Neural cell (in vitro differentiated cells): ENCODE measurements around the gene MZF1. TPM values are rescaled to one million over a fixed set of nuclear protein-coding genes. Genes with fewer than 3 reads are reported as not detected.

Source experiments
- H2AFZ ChIP-seq: fragments of 200-600, 300-800 bp; sonication (generic), shearing (Covaris generic); 2 replicates; pipeline ENCODE4 v1.6.0; 2014; ENCODE audit warnings: low read depth, mild to moderate bottlenecking, antibody characterized with exemption, low read length, moderate library complexity
- H3F3A ChIP-seq: fragments of 200-600 bp; shearing (Covaris generic); 2 replicates; pipeline ENCODE4 v1.6.1; 2016; ENCODE audit warnings: mild to moderate bottlenecking, moderate library complexity, mixed read lengths, antibody characterized with exemption, low read length; ENCODE audit not compliant: insufficient read depth, poor library complexity, severe bottlenecking
- H3K27ac ChIP-seq: fragments of 200-600, 300-800 bp; sonication (generic), shearing (Covaris generic); 2 replicates; pipeline ENCODE4 v1.5.1; 2014; ENCODE audit warnings: mild to moderate bottlenecking, low read length, moderate library complexity
- H3K27me3 ChIP-seq: fragments of 300-800, 200-600 bp; sonication (generic), shearing (Covaris generic); 2 replicates; pipeline ENCODE4 v1.6.0; 2014; ENCODE audit warnings: mild to moderate bottlenecking, low read depth, low read length, moderate library complexity; ENCODE audit not compliant: insufficient read depth
- H3K36me3 ChIP-seq: fragments of 300-800, 200-600 bp; sonication (generic), shearing (Covaris generic); 2 replicates; pipeline ENCODE4 v1.5.1; 2014; ENCODE audit warnings: mild to moderate bottlenecking, antibody characterized with exemption, low read length, moderate library complexity; ENCODE audit not compliant: insufficient read depth
- H3K4me2 ChIP-seq: fragments of 300-800, 200-600 bp; sonication (generic), shearing (Covaris generic); 2 replicates; pipeline ENCODE4 v1.6.0; 2014; ENCODE audit warnings: mild to moderate bottlenecking, low read length
- H3K4me3 ChIP-seq: fragments of 300-800, 200-600 bp; sonication (generic), shearing (Covaris generic); 2 replicates; pipeline ENCODE4 v1.5.1; 2014; ENCODE audit warnings: mild to moderate bottlenecking, low read length, moderate library complexity
- H3K79me2 ChIP-seq: fragments of 200-600 bp; shearing (Covaris generic); replicated peaks from 2 replicates; pipeline ENCODE4 v1.6.0; 2014; ENCODE audit warnings: mild to moderate bottlenecking, low read length, moderate library complexity; ENCODE audit not compliant: insufficient read depth
- H3K9ac ChIP-seq: fragments of 300-800, 200-600 bp; sonication (generic), shearing (Covaris generic); 2 replicates; pipeline ENCODE4 v1.6.1; 2016; ENCODE audit warnings: mild to moderate bottlenecking, low read length, mixed read lengths
- H3K9me2 ChIP-seq: fragments of 200-600 bp; shearing (Covaris generic); 2 replicates; pipeline ENCODE4 v1.6.1; 2016; ENCODE audit warnings: mild to moderate bottlenecking, low read length, mixed read lengths; ENCODE audit not compliant: insufficient read depth
- H3K9me3 ChIP-seq: fragments of 200-600, 300-800 bp; sonication (generic), shearing (Covaris generic); 2 replicates; pipeline ENCODE4 v1.6.1; 2016; ENCODE audit warnings: mild to moderate bottlenecking, mixed run types, low read length, moderate library complexity, mixed read lengths
- H4K20me1 ChIP-seq: fragments of 200-600 bp; shearing (Covaris generic); 2 replicates; pipeline ENCODE4 v1.6.1; 2016; ENCODE audit warnings: mild to moderate bottlenecking, mixed run types; ENCODE audit not compliant: insufficient read depth
- EP300 ChIP-seq: fragments of 450-650 bp; conservative IDR thresholded peaks from 2 replicates; pipeline ENCODE4 v1.6.1; 2014; ENCODE audit warnings: antibody characterized with exemption, mild to moderate bottlenecking, moderate library complexity; ENCODE audit not compliant: poor library complexity, severe bottlenecking
- EZH2 ChIP-seq: fragments of 200-600, 300-800 bp; shearing (Covaris generic), sonication (generic); IDR thresholded peaks from 2 replicates; pipeline ENCODE4 v1.6.1; 2014; ENCODE audit warnings: antibody characterized with exemption, low read length, borderline replicate concordance, mild to moderate bottlenecking; ENCODE audit not compliant: insufficient read depth, poor library complexity, severe bottlenecking
- MXI1 ChIP-seq: fragments of 450-650 bp; conservative IDR thresholded peaks from 2 replicates; pipeline ENCODE4 v1.6.1; 2014; ENCODE audit warnings: antibody characterized with exemption, mild to moderate bottlenecking; ENCODE audit not compliant: poor library complexity, severe bottlenecking
- POLR2AphosphoS5 ChIP-seq: IDR thresholded peaks from 2 replicates; pipeline ENCODE4 v1.6.1; 2012
- RAD21 ChIP-seq: fragments of 450-650 bp; conservative IDR thresholded peaks from 2 replicates; pipeline ENCODE4 v1.6.1; 2014; ENCODE audit warnings: antibody characterized with exemption, mild to moderate bottlenecking, moderate library complexity
- SMC3 ChIP-seq: fragments of 450-650 bp; conservative IDR thresholded peaks from 2 replicates; pipeline ENCODE4 v1.6.1; 2014; ENCODE audit warnings: antibody characterized with exemption, mild to moderate bottlenecking, moderate library complexity; ENCODE audit not compliant: poor library complexity
- TAF1 ChIP-seq: IDR thresholded peaks from 2 replicates; pipeline ENCODE4 v1.6.1; 2012; ENCODE audit warnings: low read depth
- polyA plus RNA-seq: library from polyadenylated mRNA; depleted of rRNA; stranded (reverse); fragments of >200 nt; gene quantifications from 2 replicates; pipeline ENCODE4 v1.2.3, GENCODE V29; 2014
- TF ChIP-seq, protein P1 (sequence below): fragments of 450-650 bp; IDR thresholded peaks from 2 replicates; pipeline ENCODE4 v1.5.1; 2014; ENCODE audit warnings: antibody characterized with exemption, mild to moderate bottlenecking, moderate library complexity; ENCODE audit not compliant: poor library complexity, severe bottlenecking
- TF ChIP-seq, protein P2 (sequence below): IDR thresholded peaks from 2 replicates; pipeline ENCODE4 v1.6.1; 2012; ENCODE audit warnings: borderline replicate concordance

Gene MZF1
- polyA plus RNA-seq, 1 donor from 2014 or later: 74.6 TPM

DNA sequence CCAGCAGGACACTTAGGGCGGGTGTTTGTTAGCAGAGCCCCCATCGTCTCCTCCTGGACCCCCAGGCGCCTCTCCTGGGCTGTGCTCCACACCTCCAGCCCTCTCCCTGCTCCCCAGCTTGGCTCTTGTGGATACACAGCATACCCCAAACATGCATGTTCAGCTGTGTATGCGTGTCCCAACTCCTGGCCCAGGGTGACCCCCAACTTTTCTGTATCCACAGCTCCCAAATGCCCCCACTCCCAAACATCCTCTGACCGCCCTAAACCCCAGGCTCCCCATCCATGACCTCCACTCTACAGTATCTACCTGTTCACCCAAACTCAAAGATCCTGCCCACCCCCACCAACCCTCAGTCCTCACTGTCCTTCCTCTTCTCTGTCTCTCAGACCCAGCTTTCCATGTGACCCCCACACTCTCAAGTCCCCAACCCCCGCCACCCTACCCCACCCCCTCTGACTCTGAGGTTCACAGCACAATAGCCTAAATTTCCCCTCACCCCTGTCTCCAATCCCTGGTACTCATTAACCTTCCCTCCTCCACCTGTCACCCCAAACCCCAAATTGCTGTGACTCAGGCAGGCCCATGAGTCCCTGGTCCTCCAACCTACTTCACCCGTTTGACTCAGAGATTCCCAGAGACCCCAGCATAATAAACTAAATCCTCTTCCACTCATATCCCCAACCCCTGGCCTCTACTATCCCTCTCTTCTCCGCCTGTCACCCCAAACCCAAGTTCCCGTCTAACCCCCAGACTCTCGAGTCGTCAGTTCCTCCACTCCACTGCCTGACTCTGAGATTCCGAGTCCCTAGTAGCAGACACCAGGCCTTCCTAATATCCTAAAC, 15.7 kb downstream of the MZF1 start:
- H2AFZ ChIP-seq: no peak overlapping the region
- peak overlapping the region; percentile 98 for H3K9ac ChIP-seq
- H3K4me3 ChIP-seq: peak overlapping the region; percentile 76
- no peaks in the 10 kb centered on the region for H3K9me3 ChIP-seq
- H3K79me2 ChIP-seq: peaks cover 19% of the 10 kb centered on the region
- H3K27ac ChIP-seq: peak overlapping the region; percentile 98
- H3K36me3 ChIP-seq: no peaks in the 10 kb centered on the region
- H3K27me3 ChIP-seq: no peaks in the 10 kb centered on the region
- H3F3A ChIP-seq: peaks cover 16% of the 10 kb centered on the region
- TF ChIP-seq SMC3: no peak
- TF ChIP-seq, protein P1, sequence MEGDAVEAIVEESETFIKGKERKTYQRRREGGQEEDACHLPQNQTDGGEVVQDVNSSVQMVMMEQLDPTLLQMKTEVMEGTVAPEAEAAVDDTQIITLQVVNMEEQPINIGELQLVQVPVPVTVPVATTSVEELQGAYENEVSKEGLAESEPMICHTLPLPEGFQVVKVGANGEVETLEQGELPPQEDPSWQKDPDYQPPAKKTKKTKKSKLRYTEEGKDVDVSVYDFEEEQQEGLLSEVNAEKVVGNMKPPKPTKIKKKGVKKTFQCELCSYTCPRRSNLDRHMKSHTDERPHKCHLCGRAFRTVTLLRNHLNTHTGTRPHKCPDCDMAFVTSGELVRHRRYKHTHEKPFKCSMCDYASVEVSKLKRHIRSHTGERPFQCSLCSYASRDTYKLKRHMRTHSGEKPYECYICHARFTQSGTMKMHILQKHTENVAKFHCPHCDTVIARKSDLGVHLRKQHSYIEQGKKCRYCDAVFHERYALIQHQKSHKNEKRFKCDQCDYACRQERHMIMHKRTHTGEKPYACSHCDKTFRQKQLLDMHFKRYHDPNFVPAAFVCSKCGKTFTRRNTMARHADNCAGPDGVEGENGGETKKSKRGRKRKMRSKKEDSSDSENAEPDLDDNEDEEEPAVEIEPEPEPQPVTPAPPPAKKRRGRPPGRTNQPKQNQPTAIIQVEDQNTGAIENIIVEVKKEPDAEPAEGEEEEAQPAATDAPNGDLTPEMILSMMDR: no peak
- no peak for TF ChIP-seq POLR2AphosphoS5
- TF ChIP-seq EZH2: no peak
- TF ChIP-seq MXI1: no peak
- no peak for TF ChIP-seq RAD21
- TF ChIP-seq, protein P2, sequence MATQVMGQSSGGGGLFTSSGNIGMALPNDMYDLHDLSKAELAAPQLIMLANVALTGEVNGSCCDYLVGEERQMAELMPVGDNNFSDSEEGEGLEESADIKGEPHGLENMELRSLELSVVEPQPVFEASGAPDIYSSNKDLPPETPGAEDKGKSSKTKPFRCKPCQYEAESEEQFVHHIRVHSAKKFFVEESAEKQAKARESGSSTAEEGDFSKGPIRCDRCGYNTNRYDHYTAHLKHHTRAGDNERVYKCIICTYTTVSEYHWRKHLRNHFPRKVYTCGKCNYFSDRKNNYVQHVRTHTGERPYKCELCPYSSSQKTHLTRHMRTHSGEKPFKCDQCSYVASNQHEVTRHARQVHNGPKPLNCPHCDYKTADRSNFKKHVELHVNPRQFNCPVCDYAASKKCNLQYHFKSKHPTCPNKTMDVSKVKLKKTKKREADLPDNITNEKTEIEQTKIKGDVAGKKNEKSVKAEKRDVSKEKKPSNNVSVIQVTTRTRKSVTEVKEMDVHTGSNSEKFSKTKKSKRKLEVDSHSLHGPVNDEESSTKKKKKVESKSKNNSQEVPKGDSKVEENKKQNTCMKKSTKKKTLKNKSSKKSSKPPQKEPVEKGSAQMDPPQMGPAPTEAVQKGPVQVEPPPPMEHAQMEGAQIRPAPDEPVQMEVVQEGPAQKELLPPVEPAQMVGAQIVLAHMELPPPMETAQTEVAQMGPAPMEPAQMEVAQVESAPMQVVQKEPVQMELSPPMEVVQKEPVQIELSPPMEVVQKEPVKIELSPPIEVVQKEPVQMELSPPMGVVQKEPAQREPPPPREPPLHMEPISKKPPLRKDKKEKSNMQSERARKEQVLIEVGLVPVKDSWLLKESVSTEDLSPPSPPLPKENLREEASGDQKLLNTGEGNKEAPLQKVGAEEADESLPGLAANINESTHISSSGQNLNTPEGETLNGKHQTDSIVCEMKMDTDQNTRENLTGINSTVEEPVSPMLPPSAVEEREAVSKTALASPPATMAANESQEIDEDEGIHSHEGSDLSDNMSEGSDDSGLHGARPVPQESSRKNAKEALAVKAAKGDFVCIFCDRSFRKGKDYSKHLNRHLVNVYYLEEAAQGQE: no peak
- TF ChIP-seq EP300: no peak
- no peak for TF ChIP-seq TAF1
- peaks cover 6% of the 10 kb centered on the region for H4K20me1 ChIP-seq
- H3K9me2 ChIP-seq: no peaks in the 10 kb centered on the region
- peak overlapping the region; percentile 72 for H3K4me2 ChIP-seq

DNA sequence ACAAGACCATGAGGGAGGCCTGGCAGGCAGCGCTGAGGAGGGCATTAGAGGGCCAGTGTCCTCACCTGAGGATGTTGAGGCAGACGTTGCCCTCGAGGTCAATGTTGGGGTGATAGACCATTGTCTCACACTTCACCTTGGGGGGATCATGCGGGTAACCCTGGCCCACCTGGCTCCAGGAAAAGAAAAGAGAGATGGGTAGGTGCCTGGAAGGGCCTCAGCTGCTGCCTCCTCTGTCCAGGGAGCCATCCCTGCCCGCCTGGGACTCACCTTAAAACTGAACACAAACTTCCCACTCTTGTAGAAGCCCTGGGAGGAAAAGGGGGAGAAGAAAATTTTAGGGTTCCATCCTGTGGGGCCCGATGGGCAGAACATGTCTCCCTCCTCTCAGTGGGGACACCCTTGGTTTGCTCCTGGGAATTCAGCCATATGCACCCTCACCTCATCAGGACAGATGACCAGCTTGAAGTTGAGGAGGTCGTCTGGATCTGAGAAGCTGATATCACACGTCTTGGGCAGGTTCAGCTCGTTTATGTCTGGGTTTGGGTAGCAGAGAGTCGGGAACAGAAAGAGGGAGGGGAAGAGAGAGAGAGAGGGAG, 16.4 kb downstream of the MZF1 start:
- H3K4me3 ChIP-seq: peak overlapping the region; percentile 76
- H3K9me2 ChIP-seq: no peaks in the 10 kb centered on the region
- peaks cover 6% of the 10 kb centered on the region for H4K20me1 ChIP-seq
- peak overlapping the region; percentile 72 for H3K4me2 ChIP-seq
- no peak overlapping the region for H3K27ac ChIP-seq
- TF ChIP-seq TAF1 (no peak), MXI1 (no peak)
- TF ChIP-seq, protein P2: no peak
- H3K27me3 ChIP-seq: no peaks in the 10 kb centered on the region
- H3K9ac ChIP-seq: peak overlapping the region; percentile 98
- H3K9me3 ChIP-seq: no peaks in the 10 kb centered on the region
- peaks cover 16% of the 10 kb centered on the region for H3F3A ChIP-seq
- no peak overlapping the region for H2AFZ ChIP-seq
- peaks cover 19% of the 10 kb centered on the region for H3K79me2 ChIP-seq
- H3K36me3 ChIP-seq: peaks cover 3% of the 10 kb centered on the region
